K562 (cell line): ENCODE results near the gene SLCO2A1. TPM values are rescaled to one million over a fixed set of nuclear protein-coding genes. Genes with fewer than 3 reads are reported as not detected.

Source experiments
- ATF4 ChIP-seq: fragments of 450-650 bp; formaldehyde crosslinking; IDR thresholded peaks from 2 replicates; pipeline ENCODE4 v1.4.0; 2022; ENCODE audit warnings: mild to moderate bottlenecking, moderate library complexity
- C11orf30 ChIP-seq: fragments of 450-650 bp; IDR thresholded peaks from 2 replicates; pipeline ENCODE4 v1.6.1; 2016; ENCODE audit warnings: low read depth, mild to moderate bottlenecking
- CCNT2 ChIP-seq: IDR thresholded peaks from 2 replicates; pipeline ENCODE4 v1.6.1; 2011; ENCODE audit warnings: borderline replicate concordance, low read depth, mild to moderate bottlenecking, moderate library complexity, mixed read lengths, low read length; ENCODE audit not compliant: insufficient read length; ENCODE audit errors: extremely low read depth
- CEBPG ChIP-seq, 3 experiments: fragments of 200-800 bp in 1 of 3; sonication (Bioruptor generic) in 1 of 3; sonication (generic) in 1 of 3; formaldehyde crosslinking in 1 of 3; IDR thresholded peaks in 2 of 3; conservative IDR thresholded peaks in 1 of 3; 2 replicates each; pipeline versions ENCODE4 v1.6.1 to v1.8.0; 2016 to 2022; ENCODE audit warnings: missing compliant biosample characterization in 2 of 3, missing genetic modification characterization in 2 of 3, mild to moderate bottlenecking in 1 of 3, missing genetic modification reagents in 1 of 3
- CREB5 ChIP-seq: fragments of 250-450 bp; sonication (Bioruptor Pico); IDR thresholded peaks from 2 replicates; pipeline ENCODE4 v1.5.0; 2020; ENCODE audit warnings: mild to moderate bottlenecking
- ETS1 ChIP-seq: conservative IDR thresholded peaks from 2 replicates; pipeline ENCODE4 v1.6.1; 2011; ENCODE audit warnings: low read depth, mild to moderate bottlenecking, low read length; ENCODE audit not compliant: control insufficient read depth
- EZH2 ChIP-seq: IDR thresholded peaks from 2 replicates; pipeline ENCODE4 v1.6.1; 2012; ENCODE audit warnings: low read depth, mild to moderate bottlenecking, inconsistent platforms, low read length, borderline replicate concordance
- NELFE ChIP-seq: IDR thresholded peaks from 2 replicates; pipeline ENCODE4 v1.6.1; 2011; ENCODE audit warnings: mild to moderate bottlenecking; ENCODE audit not compliant: insufficient read depth, insufficient read length
- PHB ChIP-seq: fragments of 250-450 bp; sonication (Bioruptor Pico); IDR thresholded peaks from 2 replicates; pipeline ENCODE4 v1.5.0; 2021
- PYGO2 ChIP-seq: fragments of 450-650 bp; IDR thresholded peaks from 2 replicates; pipeline ENCODE4 v1.6.1; 2016; ENCODE audit warnings: mild to moderate bottlenecking, missing genetic modification characterization, moderate library complexity, missing compliant biosample characterization
- SNRNP70 ChIP-seq: fragments of 200-400 bp; formaldehyde crosslinking; optimal IDR thresholded peaks from 2 replicates; pipeline ENCODE3; 2017; ENCODE audit warnings: low read depth, low read length
- ZBTB8A ChIP-seq: fragments of 450-650 bp; IDR thresholded peaks from 2 replicates; pipeline ENCODE4 v1.6.1; 2018; ENCODE audit warnings: mild to moderate bottlenecking, moderate library complexity; ENCODE audit not compliant: partially characterized antibody
- ZNF449 ChIP-seq: fragments of 250-450 bp; sonication (Bioruptor Pico); IDR thresholded peaks from 2 replicates; pipeline ENCODE4 v1.8.0; 2022; ENCODE audit warnings: moderate library complexity, mild to moderate bottlenecking, inconsistent platforms
- ZNF707 ChIP-seq: fragments of 250-450 bp; sonication (Bioruptor Pico); conservative IDR thresholded peaks from 2 replicates; pipeline ENCODE4 v1.8.0; 2022; ENCODE audit warnings: inconsistent platforms, mild to moderate bottlenecking, moderate library complexity
- polyA plus RNA-seq, 8 experiments: library from polyadenylated mRNA; depleted of rRNA in 4 of 8; stranded (reverse) in 5 of 8; unstranded in 3 of 8; fragments of >200 nt; fragmentation: Nextera tagmentation in 2 of 8; fragmentation: Illumina TruSeq in 1 of 8; extraction: Ambion mirVana in 2 of 8; extraction: Trizol in 1 of 8; gene quantifications; 2 replicates each; pipeline versions ENCODE4 v1.2.1 to v1.2.3, GENCODE V29; 2011 to 2014; ENCODE audit warnings: inconsistent platforms in 1 of 8, missing spikeins in 1 of 8
- total RNA-seq, 7 experiments: library from RNA; depleted of rRNA in 6 of 7; stranded (reverse); fragments of >200 nt in 6 of 7; fragmentation: Illumina TruSeq in 2 of 7; extraction: Trizol in 2 of 7; gene quantifications; 2 replicates each; pipeline versions ENCODE4 v1.2.1 to v1.2.3, GENCODE V29; 2011 to 2021; ENCODE audit warnings: low replicate concordance in 1 of 7
- TF ChIP-seq, protein P1 (sequence below), 3 experiments: fragments of 200-800 bp in 1 of 3; fragments of 250-450 bp in 1 of 3; fragments of 450-650 bp in 1 of 3; sonication (Bioruptor Pico) in 1 of 3; sonication (Bioruptor generic) in 1 of 3; formaldehyde crosslinking in 1 of 3; IDR thresholded peaks; 2 replicates each; pipeline versions ENCODE4 v1.6.1 to v1.8.0; 2016 to 2022; ENCODE audit warnings: mild to moderate bottlenecking in 2 of 3, missing genetic modification characterization in 2 of 3, missing compliant biosample characterization in 1 of 3, moderate library complexity in 1 of 3
- TF ChIP-seq, protein P2 (sequence below): fragments of 450-650 bp; IDR thresholded peaks from 2 replicates; pipeline ENCODE4 v1.6.1; 2014; ENCODE audit warnings: low read depth, mild to moderate bottlenecking, moderate library complexity, borderline replicate concordance

SLCO2A1 gene
- total and polyA plus RNA-seq, 9 of the 15 experiments (the other 6 are each of a cell fraction or from before 2014, with no cell fraction given): 0.16 to 1.0 TPM; not detected in 7

GRCh38 chr3:133943639-133944141 is 86.0 kb downstream of the SLCO2A1 start (continued):
- TF ChIP-seq, protein P1, sequence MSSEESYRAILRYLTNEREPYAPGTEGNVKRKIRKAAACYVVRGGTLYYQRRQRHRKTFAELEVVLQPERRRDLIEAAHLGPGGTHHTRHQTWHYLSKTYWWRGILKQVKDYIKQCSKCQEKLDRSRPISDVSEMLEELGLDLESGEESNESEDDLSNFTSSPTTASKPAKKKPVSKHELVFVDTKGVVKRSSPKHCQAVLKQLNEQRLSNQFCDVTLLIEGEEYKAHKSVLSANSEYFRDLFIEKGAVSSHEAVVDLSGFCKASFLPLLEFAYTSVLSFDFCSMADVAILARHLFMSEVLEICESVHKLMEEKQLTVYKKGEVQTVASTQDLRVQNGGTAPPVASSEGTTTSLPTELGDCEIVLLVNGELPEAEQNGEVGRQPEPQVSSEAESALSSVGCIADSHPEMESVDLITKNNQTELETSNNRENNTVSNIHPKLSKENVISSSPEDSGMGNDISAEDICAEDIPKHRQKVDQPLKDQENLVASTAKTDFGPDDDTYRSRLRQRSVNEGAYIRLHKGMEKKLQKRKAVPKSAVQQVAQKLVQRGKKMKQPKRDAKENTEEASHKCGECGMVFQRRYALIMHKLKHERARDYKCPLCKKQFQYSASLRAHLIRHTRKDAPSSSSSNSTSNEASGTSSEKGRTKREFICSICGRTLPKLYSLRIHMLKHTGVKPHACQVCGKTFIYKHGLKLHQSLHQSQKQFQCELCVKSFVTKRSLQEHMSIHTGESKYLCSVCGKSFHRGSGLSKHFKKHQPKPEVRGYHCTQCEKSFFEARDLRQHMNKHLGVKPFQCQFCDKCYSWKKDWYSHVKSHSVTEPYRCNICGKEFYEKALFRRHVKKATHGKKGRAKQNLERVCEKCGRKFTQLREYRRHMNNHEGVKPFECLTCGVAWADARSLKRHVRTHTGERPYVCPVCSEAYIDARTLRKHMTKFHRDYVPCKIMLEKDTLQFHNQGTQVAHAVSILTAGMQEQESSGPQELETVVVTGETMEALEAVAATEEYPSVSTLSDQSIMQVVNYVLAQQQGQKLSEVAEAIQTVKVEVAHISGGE (CRISPR knock-in tag; IDR thresholded peaks at IDR 0.05): no peak
- TF ChIP-seq EZH2 (no peak), ZBTB8A (no peak), ZNF449 (CRISPR knock-in tag) (no peak), ETS1 (no peak), CEBPG (CRISPR knock-in tag; IDR thresholded peaks at IDR 0.05) (no peak), CEBPG (tag; conservative IDR thresholded peaks at IDR 0.05 in 1 of 2, IDR thresholded peaks at IDR 0.05 in 1 of 2) (no peak), SNRNP70 (no peak), ZNF707 (CRISPR knock-in tag) (no peak), CCNT2 (peak; percentile 54), PHB (CRISPR knock-in tag) (no peak), ATF4 (no peak), PYGO2 (tag) (no peak), CREB5 (no peak), C11orf30 (no peak), NELFE (no peak)
- TF ChIP-seq, protein P2, sequence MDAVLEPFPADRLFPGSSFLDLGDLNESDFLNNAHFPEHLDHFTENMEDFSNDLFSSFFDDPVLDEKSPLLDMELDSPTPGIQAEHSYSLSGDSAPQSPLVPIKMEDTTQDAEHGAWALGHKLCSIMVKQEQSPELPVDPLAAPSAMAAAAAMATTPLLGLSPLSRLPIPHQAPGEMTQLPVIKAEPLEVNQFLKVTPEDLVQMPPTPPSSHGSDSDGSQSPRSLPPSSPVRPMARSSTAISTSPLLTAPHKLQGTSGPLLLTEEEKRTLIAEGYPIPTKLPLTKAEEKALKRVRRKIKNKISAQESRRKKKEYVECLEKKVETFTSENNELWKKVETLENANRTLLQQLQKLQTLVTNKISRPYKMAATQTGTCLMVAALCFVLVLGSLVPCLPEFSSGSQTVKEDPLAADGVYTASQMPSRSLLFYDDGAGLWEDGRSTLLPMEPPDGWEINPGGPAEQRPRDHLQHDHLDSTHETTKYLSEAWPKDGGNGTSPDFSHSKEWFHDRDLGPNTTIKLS: no peak
